ENCODE data around the gene SLC2A6. TPM values are rescaled to one million over a fixed set of nuclear protein-coding genes. Genes with fewer than 3 reads are reported as not detected.

SLC2A6 gene
- total RNA-seq, 1 donor from 2014 or later: 0.52 TPM

DNA sequence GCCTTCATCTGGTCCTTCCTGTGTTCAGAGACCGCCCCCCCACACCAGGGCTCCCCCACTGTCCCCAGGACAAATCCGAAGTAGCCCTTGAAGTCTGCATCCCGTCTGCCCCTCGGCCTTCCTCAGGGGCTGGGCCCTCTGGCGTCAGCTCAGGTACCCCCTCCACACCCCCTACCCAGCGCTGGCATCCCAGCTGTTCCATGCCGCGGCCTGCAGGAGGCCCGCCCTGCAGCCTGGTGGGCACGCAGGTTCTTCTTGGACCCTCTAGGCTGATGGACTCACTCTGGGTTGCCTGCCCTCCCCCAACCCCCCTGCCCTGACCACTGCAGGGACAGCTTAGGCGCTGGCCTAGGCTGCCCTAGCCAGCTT is 6.6 kb downstream of the SLC2A6 start:
- Histone ChIP-seq H3K36me3 (ENCODE audit: control insufficient read depth in 3 of 3, insufficient read depth in 3 of 3, low read length in 3 of 3) (peaks cover 6 to 7% (median 6%) of the 10 kb centered on the region in 3 donors), H3K9me3 (ENCODE audit: control insufficient read depth in 3 of 3, low read length in 3 of 3) (no peaks in the 10 kb centered on the region), H3K9ac (ENCODE audit: low read depth in 1 of 3, low read length in 3 of 3) (no peak overlapping the region), H3K4me1 (ENCODE audit: control insufficient read depth in 3 of 3, insufficient read depth in 3 of 3, low read length in 3 of 3) (no peaks in the 10 kb centered on the region), H3K27ac (ENCODE audit: low read depth, low read length) (no peak overlapping the region), H3K4me3 (ENCODE audit: low read length in 3 of 3) (no peak overlapping the region), H3K27me3 (ENCODE audit: control insufficient read depth in 3 of 3, insufficient read depth in 3 of 3, low read length in 3 of 3) (no peaks in the 10 kb centered on the region)

DNA sequence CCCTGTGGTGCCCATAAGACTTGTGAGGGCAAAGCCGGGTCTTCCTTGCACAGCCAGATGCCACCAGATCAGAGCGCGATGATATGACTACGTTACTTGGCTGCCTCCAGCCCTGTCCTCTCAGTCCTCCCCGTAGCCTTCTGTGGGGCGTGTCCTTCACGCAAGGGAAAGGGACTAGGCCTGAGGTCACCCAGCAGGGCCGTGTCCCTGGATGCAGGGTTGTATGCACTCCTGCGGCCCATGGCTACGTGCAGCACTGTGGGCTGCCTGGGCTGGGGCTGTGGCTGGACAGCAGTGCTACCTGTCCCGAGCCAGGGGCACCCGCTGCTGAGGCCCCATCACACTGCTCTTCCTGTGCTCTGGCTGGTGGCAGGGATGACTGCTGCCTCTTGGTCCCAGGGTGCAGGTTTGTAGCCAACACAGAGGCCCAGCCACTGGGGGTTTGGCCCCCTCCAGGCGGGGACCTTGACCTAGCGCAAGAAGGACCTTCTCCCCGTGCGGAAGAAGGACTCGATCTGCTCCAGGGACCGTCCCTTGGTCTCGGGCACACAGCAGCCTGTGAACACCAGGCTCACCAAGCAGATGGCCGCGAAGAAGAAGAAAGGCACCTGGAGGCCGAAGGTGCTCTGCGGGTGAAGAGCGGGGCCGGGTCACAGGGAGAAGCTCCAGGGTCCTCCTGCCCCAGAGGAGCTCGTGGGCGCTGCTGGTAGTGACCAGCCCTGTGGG is 7.2 kb downstream of the SLC2A6 start:
- Histone ChIP-seq H3K27me3 (ENCODE audit: control insufficient read depth in 3 of 3, insufficient read depth in 3 of 3, low read length in 3 of 3) (no peaks in the 10 kb centered on the region), H3K9ac (ENCODE audit: low read depth in 1 of 3, low read length in 3 of 3) (no peak overlapping the region), H3K4me1 (ENCODE audit: control insufficient read depth in 3 of 3, insufficient read depth in 3 of 3, low read length in 3 of 3) (no peaks in the 10 kb centered on the region), H3K36me3 (ENCODE audit: control insufficient read depth in 3 of 3, insufficient read depth in 3 of 3, low read length in 3 of 3) (peaks cover 6 to 7% (median 6%) of the 10 kb centered on the region in 3 donors), H3K4me3 (ENCODE audit: low read length in 3 of 3) (no peak overlapping the region), H3K27ac (ENCODE audit: low read depth, low read length) (no peak overlapping the region), H3K9me3 (ENCODE audit: control insufficient read depth in 3 of 3, low read length in 3 of 3) (no peaks in the 10 kb centered on the region)

DNA sequence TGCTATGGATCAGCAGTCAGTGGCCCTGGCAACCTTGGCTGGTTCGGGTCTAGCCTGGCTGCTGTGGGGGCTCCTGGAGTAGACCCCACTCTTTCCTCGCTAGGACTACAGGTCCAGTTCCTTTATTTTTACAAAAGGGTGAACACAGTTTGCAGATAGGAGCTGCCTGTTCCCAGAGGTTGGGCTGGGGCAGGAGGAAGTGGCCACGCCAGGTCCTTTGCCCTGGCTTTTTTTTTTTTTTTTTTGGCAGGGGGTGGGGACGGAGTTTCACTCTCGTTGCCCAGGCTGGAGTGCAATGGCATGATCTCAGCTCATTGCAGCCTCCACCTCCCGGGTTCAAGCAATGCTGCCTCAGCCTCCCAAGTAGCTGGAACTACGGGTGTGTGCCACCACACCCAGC is 7.9 kb downstream of the SLC2A6 start:
- Histone ChIP-seq H3K36me3 (ENCODE audit: control insufficient read depth in 3 of 3, insufficient read depth in 3 of 3, low read length in 3 of 3) (peaks cover 6 to 7% (median 6%) of the 10 kb centered on the region in 3 donors), H3K4me1 (ENCODE audit: control insufficient read depth in 3 of 3, insufficient read depth in 3 of 3, low read length in 3 of 3) (no peaks in the 10 kb centered on the region), H3K27ac (ENCODE audit: low read depth, low read length) (no peak overlapping the region), H3K9me3 (ENCODE audit: control insufficient read depth in 3 of 3, low read length in 3 of 3) (no peaks in the 10 kb centered on the region), H3K27me3 (ENCODE audit: control insufficient read depth in 3 of 3, insufficient read depth in 3 of 3, low read length in 3 of 3) (no peaks in the 10 kb centered on the region), H3K9ac (ENCODE audit: low read depth in 1 of 3, low read length in 3 of 3) (no peak overlapping the region), H3K4me3 (ENCODE audit: low read length in 3 of 3) (no peak overlapping the region)

DNA sequence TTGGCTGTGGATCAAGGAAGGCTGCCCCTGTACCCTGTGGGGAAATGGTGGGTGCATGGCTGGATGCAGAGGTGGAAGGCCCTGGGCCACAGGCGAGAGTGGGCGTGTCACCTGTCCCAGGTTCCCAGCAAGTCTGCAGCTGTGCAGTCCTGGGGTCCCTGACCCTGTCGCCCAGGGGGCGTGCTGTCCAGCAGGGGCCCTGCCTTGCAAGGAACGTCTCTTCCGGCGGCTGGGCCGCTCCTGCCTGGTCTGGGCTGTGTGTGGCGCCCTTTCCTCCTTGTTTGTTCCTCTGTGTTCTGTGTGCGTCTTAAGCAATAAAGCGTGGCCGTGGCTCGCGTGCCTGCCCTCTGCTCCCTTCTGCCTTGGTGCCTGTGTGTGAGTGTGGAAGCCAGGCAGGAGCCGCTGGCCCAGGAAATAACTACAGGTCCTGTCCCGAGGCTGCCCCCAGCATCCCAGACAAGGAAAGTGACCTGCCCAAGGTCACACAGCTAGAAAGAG is 8.4 kb downstream of the SLC2A6 start:
- Histone ChIP-seq H3K27me3 (ENCODE audit: control insufficient read depth in 3 of 3, insufficient read depth in 3 of 3, low read length in 3 of 3) (no peaks in the 10 kb centered on the region), H3K4me1 (ENCODE audit: control insufficient read depth in 3 of 3, insufficient read depth in 3 of 3, low read length in 3 of 3) (no peaks in the 10 kb centered on the region), H3K9me3 (ENCODE audit: control insufficient read depth in 3 of 3, low read length in 3 of 3) (no peaks in the 10 kb centered on the region), H3K36me3 (ENCODE audit: control insufficient read depth in 3 of 3, insufficient read depth in 3 of 3, low read length in 3 of 3) (peaks cover 6 to 8% (median 8%) of the 10 kb centered on the region in 3 donors), H3K4me3 (ENCODE audit: low read length in 3 of 3) (no peak overlapping the region), H3K9ac (ENCODE audit: low read depth in 1 of 3, low read length in 3 of 3) (no peak overlapping the region), H3K27ac (ENCODE audit: low read depth, low read length) (no peak overlapping the region)

DNA sequence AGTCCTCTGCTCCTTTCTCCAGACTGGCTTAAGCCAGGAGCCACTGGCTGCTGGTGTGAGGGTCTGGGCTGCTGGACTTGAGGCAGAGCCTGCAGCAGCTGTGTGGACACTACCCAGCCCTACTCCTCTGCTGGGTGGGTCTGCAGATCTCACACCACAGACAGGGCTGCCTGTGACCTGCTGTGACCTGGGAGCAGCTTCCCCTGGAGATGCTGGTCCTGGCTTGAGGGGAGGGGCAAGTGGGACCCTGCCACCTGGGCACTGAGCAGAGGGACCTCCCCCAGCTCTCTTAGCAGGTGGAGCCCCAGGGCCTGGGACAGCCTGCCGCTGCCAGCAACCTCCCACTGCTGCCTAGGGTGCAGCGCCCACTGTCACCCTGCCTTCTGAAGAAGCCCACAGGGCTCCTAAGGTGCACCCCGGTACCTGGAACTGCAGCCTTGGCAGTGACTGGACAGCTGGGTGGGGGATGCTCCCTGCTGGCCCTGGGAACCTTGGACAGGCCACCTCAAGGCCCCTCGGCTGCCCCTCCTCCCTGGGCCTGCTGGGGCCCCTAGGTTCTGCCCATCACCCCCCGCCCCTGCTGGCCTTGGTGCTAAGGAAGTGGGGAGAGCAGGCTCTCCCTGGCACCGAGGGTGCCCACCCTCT is 10.0 kb downstream of the SLC2A6 start:
- no peaks in the 10 kb centered on the region for H3K4me1 ChIP-seq (ENCODE audit: control insufficient read depth in 3 of 3, insufficient read depth in 3 of 3, low read length in 3 of 3)
- H3K4me3 ChIP-seq (ENCODE audit: low read length in 3 of 3): no peak overlapping the region
- peaks cover 9 to 12% (median 11%) of the 10 kb centered on the region in 3 donors for H3K36me3 ChIP-seq (ENCODE audit: control insufficient read depth in 3 of 3, insufficient read depth in 3 of 3, low read length in 3 of 3)
- no peaks in the 10 kb centered on the region for H3K9me3 ChIP-seq (ENCODE audit: control insufficient read depth in 3 of 3, low read length in 3 of 3)
- no peaks in the 10 kb centered on the region for H3K27me3 ChIP-seq (ENCODE audit: control insufficient read depth in 3 of 3, insufficient read depth in 3 of 3, low read length in 3 of 3)
- no peak overlapping the region for H3K9ac ChIP-seq (ENCODE audit: low read depth in 1 of 3, low read length in 3 of 3)
- no peak overlapping the region for H3K27ac ChIP-seq (ENCODE audit: low read depth, low read length)

DNA sequence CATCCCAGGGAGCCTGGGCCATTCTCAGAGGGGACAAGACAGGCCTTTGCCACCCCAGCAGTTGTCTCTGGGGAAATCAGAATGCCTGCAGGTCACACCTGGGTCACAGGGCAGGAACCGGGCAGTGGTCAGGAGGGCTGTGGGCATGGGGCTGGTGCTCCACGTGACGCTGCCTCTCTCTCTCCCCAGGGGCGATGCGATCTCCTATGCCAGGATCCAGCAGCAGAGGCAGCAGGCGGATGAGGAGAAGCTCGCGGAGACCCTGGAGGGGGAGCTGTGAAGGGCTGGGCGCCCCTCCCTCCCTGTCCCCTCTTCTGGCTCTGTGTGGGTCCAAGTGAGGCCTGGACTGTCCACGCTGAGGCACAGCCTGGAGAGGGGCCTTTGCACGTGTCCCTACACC is 10.5 kb downstream of the SLC2A6 start:
- Histone ChIP-seq H3K27me3 (ENCODE audit: control insufficient read depth in 3 of 3, insufficient read depth in 3 of 3, low read length in 3 of 3) (no peaks in the 10 kb centered on the region), H3K27ac (ENCODE audit: low read depth, low read length) (no peak overlapping the region), H3K4me3 (ENCODE audit: low read length in 3 of 3) (no peak overlapping the region), H3K9ac (ENCODE audit: low read depth in 1 of 3, low read length in 3 of 3) (no peak overlapping the region), H3K4me1 (ENCODE audit: control insufficient read depth in 3 of 3, insufficient read depth in 3 of 3, low read length in 3 of 3) (no peaks in the 10 kb centered on the region), H3K36me3 (ENCODE audit: control insufficient read depth in 3 of 3, insufficient read depth in 3 of 3, low read length in 3 of 3) (peaks cover 9 to 12% (median 11%) of the 10 kb centered on the region in 3 donors), H3K9me3 (ENCODE audit: control insufficient read depth in 3 of 3, low read length in 3 of 3) (no peaks in the 10 kb centered on the region)

DNA sequence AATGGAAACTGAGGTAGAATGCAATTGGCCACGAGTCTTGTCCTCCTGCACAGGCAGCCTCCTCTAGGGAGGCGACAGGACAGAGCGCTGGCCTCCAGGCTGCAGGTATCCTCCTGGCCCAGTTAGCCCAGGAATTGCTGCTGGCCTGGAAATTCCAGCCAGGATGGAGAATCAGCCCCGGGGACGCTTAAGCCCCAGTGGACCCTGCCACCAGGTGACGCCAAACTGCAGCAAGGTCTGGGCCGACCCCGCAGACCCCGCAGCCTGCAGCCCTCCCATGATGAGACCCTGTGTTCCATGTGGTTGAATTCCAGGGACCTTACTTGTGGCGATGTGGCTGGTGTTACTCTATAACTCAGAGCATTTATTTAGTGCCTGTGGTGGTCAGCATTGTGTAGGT is 11.8 kb downstream of the SLC2A6 start:
- H3K4me1 ChIP-seq (ENCODE audit: control insufficient read depth in 3 of 3, insufficient read depth in 3 of 3, low read length in 3 of 3): peaks cover 5 to 8% (median 7%) of the 10 kb centered on the region in 3 donors
- no peaks in the 10 kb centered on the region for H3K9me3 ChIP-seq (ENCODE audit: control insufficient read depth in 3 of 3, low read length in 3 of 3)
- no peak overlapping the region for H3K9ac ChIP-seq (ENCODE audit: low read depth in 1 of 3, low read length in 3 of 3)
- H3K27ac ChIP-seq (ENCODE audit: low read depth, low read length): no peak overlapping the region
- H3K4me3 ChIP-seq (ENCODE audit: low read length in 3 of 3): no peak overlapping the region
- H3K27me3 ChIP-seq (ENCODE audit: control insufficient read depth in 3 of 3, insufficient read depth in 3 of 3, low read length in 3 of 3): no peaks in the 10 kb centered on the region
- H3K36me3 ChIP-seq (ENCODE audit: control insufficient read depth in 3 of 3, insufficient read depth in 3 of 3, low read length in 3 of 3): peaks cover 11 to 12% (median 12%) of the 10 kb centered on the region in 3 donors

DNA sequence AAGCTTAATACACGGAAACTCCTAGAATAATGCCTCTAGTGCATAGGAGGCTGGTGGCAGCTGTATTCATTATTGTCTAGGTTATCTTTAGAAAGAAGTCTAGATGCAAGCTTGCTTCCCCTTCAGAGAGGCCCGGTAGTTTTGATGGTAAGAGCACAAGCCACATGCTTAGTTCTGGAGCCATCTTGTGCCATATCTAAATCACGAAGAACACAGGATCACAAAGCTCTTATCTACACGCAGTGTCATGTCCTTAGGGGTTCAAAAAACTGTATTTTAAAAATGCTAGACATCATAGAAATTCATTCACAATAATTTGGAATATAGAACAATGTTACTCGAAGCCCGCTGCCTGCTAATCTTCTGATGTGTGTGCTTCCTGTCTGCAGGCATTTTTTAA is 12.9 kb downstream of the SLC2A6 start:
- no peaks in the 10 kb centered on the region for H3K27me3 ChIP-seq (ENCODE audit: control insufficient read depth in 3 of 3, insufficient read depth in 3 of 3, low read length in 3 of 3)
- peaks cover 10 to 12% (median 11%) of the 10 kb centered on the region in 3 donors for H3K36me3 ChIP-seq (ENCODE audit: control insufficient read depth in 3 of 3, insufficient read depth in 3 of 3, low read length in 3 of 3)
- H3K9ac ChIP-seq (ENCODE audit: low read depth in 1 of 3, low read length in 3 of 3): no peak overlapping the region
- peaks cover 16 to 17% (median 16%) of the 10 kb centered on the region in 3 donors for H3K4me1 ChIP-seq (ENCODE audit: control insufficient read depth in 3 of 3, insufficient read depth in 3 of 3, low read length in 3 of 3)
- H3K4me3 ChIP-seq (ENCODE audit: low read length in 3 of 3): no peak overlapping the region
- H3K9me3 ChIP-seq (ENCODE audit: control insufficient read depth in 3 of 3, low read length in 3 of 3): no peaks in the 10 kb centered on the region
- H3K27ac ChIP-seq (ENCODE audit: low read depth, low read length): no peak overlapping the region

DNA sequence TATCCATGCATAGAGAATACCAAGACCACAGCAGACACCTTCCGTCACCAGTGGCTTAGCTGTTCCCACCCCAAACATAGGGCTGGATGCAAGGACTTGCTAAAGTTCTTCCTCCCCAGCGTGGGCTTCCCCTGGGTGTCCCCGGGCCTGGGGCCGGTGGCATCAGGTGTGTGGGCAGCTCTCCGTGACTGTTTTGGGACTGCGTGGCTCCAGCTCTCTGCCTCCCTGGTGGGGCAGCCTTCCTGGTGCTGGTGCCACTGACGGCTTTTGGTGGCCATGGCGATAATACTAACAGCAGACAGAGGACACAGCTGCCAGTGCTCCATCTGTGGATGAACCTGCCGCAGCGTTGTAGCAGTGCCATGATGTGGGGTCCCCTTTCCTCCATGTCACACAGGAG is 14.3 kb downstream of the SLC2A6 start:
- Histone ChIP-seq H3K4me3 (ENCODE audit: low read length in 3 of 3) (no peak overlapping the region), H3K4me1 (ENCODE audit: control insufficient read depth in 3 of 3, insufficient read depth in 3 of 3, low read length in 3 of 3) (peaks cover 22 to 23% (median 22%) of the 10 kb centered on the region in 3 donors), H3K9ac (ENCODE audit: low read depth in 1 of 3, low read length in 3 of 3) (no peak overlapping the region), H3K36me3 (ENCODE audit: control insufficient read depth in 3 of 3, insufficient read depth in 3 of 3, low read length in 3 of 3) (peaks cover 10 to 12% (median 11%) of the 10 kb centered on the region in 3 donors), H3K27ac (ENCODE audit: low read depth, low read length) (no peak overlapping the region), H3K27me3 (ENCODE audit: control insufficient read depth in 3 of 3, insufficient read depth in 3 of 3, low read length in 3 of 3) (no peaks in the 10 kb centered on the region), H3K9me3 (ENCODE audit: control insufficient read depth in 3 of 3, low read length in 3 of 3) (no peaks in the 10 kb centered on the region)
